Ammon's horn (tissue), 1 donor: ENCODE results near the gene TPM4.

ENCODE experiments used
- DNase-seq: peaks from one replicate; pipeline ENCODE4 v3.0.0-alpha.2; 2016; ENCODE audit warnings: low spot score

The TPM4 gene

GRCh38 chr19:16131648-16132047 lies 55.4 kb downstream of the TPM4 start:
- no peak for DNase-seq

GRCh38 chr19:16133818-16134217 lies 57.5 kb downstream of the TPM4 start:
- no peak for DNase-seq

- DNase-seq: no peak
Measured at GRCh38 chr19:16134510-16134909, 58.2 kb downstream of the TPM4 start.

GRCh38 chr19:16135430-16136127 lies 59.3 kb downstream of the TPM4 start:
- DNase-seq: no peak

GRCh38 chr19:16136185-16136999 lies 60.1 kb downstream of the TPM4 start:
- no peak for DNase-seq

- no peak for DNase-seq
Measured at GRCh38 chr19:16139752-16140151, 63.5 kb downstream of the TPM4 start.

GRCh38 chr19:16141043-16141442 lies 64.7 kb downstream of the TPM4 start:
- DNase-seq: no peak

GRCh38 chr19:16142032-16142580 lies 65.8 kb downstream of the TPM4 start:
- no peak for DNase-seq

- DNase-seq: no peak
Measured at GRCh38 chr19:16143399-16144215, 67.3 kb downstream of the TPM4 start, which contains the start of gene HSH2D. HSH2D (plus strand) TSS chr19:16143685; CDS start chr19:16148751, 5,066 bp downstream.

- DNase-seq: no peak
Measured at GRCh38 chr19:16144216-16144581, 67.9 kb downstream of the TPM4 start.

GRCh38 chr19:16146112-16146511 lies 69.8 kb downstream of the TPM4 start:
- DNase-seq: no peak

GRCh38 chr19:16148443-16149229 lies 72.3 kb downstream of the TPM4 start:
- no peak for DNase-seq
